ENCODE results near the gene FBXO3.
"Not testable (repeated sequence)": the region's sequence is repeated elsewhere in the genome, so short reads cannot be mapped to it uniquely, and the experiment has no call there.

FBXO3 gene

DNA sequence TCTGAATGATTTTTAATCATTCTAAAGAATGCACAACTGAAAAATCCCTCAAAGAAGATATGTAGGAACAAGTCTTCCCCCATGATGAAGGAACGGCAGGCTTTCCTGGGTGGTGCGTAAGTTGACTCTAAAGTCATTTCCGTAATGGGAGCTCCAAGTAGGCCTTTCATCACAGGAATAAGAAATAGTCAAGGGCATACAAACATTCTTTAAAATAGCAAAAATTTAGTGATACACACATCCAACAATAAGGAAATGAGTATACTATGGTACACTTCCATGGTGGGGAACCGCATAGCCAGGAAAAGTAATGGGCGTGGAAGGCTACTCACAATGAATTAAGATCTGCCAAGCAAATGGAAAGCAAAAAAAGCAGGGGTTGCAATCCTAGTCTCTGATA is 48.8 kb downstream of the FBXO3 start:
- DNase-seq: no peak

DNA sequence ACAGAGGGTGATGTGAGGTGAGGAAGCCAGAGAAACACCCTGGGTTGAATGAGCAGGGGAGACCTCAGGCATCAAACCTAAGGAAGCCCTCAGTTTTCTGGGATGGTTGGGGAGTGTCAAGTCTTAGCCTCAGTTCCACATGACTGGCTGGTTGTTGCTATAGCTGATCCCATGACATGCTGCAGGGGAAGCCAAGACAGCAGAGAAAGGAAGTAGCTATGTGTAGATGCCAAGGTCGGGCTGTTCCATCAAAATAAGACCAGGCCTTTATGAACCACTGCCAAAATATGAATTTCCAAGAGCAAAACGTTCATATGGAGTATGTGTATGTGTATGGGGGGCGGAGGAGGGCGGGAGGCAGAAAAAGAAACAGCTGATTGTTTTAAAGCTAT is 49.7 kb downstream of the FBXO3 start:
- no peak for DNase-seq

DNA sequence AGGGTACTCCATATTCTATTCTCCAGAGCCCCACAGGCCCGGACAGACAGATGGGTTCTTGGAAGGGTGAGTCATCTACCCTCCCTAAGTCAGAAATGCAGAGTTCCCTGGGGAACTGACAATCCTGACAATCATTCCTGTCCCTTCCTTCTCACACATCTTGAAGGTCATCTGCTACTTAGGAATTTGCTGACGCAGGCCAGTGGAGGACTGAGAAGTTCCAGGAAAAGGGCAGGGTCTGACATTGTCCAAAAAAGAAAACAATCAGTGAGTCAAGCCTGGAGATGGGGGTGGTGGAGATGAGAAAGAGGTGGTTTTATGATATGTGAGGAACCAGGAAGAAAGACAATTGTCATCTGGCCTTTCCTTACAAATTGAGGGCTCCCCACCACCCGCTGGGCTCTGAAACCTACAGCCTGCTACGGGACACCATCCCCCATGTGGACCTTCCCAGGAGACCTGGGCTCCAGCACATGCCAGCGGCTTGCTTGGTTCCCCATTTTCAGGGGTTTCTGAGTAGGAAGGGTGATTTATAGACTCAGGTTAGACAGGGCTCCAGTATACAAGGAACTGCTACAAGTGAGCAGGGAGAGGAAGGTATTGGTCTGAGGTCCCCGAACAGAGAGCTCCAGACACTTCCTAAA is 51.0 kb downstream of the FBXO3 start:
- no peak for DNase-seq

DNA sequence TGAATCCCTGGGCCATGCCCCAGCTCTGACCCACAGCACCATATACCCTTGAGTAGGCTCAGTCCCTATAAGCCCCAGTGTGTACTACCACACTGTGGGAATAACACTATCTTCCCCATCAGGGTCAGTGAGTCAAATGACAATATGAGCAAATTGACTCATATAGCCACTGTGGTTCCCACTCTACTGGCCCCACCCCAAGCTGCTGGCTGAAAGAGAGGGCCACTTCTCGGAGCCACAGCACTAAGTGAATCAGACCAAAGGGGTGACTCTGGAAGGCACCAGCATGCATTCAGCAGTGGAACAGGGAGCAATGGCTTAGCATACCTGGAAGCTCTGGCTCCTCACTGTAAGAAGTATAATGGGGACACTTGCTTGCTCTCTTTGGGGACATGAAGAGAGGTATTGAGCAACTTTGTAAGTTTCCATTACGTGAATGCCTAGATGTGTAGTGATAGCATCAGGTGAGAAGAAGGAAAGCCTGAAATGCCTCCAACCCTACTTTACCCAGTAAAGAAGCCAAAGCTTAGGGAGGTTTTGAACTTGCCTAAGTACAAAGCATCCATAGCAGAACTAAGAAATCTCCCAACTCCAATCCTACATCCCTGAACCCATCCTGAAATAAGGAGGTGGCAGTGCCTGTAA is 51.6 kb downstream of the FBXO3 start:
- DNase-seq: peak; percentile 76

DNA sequence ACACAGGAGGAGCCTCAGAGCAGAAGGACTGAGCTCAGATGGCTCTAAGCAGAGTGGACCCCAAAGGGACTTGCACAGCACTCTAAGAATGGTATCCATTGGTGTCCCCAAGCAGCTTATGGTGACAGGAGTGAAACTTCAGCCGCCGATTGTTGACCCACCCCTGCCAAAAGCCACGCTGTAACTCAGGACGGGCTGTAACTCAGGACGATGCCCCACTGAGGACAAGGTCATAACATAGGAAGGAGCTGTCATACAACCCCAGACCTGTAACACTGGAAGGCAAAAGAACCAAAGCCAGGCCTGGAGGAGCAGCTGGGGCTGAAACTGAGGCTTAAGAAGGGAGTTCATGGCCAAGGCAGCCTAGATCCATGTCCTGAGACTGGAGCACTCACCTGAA is 52.3 kb downstream of the FBXO3 start:
- DNase-seq: no peak

DNA sequence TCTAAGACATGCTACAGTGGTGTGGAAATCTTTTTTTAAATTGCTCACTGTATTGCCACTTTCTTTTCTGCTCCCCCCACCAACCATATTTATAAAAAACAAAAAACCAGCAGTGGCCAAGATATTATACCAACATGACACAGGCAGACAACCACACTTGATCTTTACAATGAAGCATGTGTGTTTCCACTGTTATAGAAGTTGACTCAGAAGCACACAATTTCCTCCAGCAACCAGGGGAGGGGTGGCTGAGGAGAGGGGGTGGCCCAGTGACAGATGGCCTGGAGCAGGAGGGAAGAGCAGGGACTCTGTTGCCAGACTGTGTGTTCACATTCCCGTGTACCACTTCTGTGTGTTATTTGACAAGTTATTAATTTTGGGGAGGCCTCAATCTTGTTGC is 52.9 kb downstream of the FBXO3 start:
- no peak for DNase-seq

DNA sequence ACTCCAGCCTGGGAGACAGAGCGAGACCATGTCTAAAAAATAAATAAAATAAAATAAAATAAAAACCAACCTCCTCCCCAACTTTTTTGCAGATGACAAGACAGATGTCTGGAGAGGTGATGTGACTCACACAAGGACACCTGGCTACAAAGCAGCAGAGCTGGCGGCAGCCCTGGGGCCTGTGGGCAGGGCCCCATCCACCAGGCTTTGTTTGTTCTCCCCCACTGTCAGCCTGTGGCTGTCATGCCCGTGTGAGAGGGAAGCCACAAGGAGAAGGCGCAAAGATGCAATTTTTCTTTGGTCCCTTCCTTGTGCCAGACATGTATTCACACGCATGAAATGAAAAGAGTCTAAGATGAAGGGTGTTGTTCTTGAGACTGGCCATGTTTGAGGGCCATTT is 54.7 kb downstream of the FBXO3 start:
- no peak for DNase-seq

DNA sequence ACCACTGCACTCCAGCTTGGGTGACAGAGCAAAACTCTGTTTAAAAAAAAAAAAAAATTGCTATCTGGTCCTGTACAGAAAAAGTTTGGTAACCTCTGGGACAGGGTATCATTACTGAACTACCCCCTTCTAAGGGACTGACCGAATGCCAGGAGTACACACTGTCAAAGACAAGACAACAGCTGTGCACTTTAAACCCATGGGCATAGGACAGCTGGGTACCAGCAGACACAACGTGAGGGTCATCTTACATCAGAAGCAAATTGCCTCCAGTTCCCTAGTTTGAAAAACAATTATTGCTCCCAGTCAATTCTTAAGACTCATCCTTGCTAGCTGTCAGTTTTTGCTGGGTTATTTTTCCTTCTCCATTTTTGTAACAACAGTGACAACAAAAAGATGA is 55.9 kb downstream of the FBXO3 start:
- no peak for DNase-seq

DNA sequence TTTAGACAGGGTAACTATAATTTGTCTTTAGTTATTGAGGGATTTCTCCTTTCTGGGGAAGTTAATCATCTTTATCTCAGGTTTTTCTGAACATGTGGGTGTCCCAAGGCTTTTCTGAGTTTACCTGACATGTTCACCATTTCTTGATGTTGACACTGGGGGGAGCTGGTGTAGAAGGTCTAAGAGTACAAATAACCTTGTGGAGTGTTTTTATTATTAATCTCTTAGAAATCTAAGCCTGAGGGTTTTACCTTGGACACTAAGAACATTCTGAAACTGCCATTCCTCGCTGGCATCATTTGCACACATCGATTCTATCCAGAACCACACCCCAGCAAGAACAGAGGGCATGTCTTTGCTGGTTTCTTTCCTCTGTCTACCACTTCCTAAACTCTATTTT is 58.1 kb downstream of the FBXO3 start:
- no peak for DNase-seq

DNA sequence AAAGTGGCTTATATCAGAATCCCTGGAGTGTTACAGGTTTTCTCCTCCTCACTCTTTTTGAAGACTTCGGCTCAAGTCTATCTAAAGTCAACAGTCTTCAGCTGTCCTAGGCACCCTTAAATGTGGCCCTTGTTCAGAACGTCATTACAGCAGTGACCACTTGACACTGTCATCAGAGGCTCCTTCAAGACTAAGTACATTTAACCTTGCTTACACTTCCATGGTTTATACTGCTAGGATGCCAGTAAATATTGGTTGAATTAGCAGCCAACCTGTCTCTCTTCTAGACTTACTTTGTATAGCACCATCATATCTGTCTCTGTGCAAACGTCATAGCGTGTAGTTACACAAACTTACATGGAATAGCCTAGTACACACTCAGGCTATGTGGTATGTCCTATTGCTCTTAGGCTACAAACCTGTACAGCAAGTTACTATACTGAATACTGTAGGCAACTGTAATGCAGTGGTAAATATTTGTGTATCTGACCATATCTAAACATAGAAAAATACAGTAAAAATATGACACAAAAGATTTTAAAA is 60.4 kb downstream of the FBXO3 start:
- no peak for DNase-seq

DNA sequence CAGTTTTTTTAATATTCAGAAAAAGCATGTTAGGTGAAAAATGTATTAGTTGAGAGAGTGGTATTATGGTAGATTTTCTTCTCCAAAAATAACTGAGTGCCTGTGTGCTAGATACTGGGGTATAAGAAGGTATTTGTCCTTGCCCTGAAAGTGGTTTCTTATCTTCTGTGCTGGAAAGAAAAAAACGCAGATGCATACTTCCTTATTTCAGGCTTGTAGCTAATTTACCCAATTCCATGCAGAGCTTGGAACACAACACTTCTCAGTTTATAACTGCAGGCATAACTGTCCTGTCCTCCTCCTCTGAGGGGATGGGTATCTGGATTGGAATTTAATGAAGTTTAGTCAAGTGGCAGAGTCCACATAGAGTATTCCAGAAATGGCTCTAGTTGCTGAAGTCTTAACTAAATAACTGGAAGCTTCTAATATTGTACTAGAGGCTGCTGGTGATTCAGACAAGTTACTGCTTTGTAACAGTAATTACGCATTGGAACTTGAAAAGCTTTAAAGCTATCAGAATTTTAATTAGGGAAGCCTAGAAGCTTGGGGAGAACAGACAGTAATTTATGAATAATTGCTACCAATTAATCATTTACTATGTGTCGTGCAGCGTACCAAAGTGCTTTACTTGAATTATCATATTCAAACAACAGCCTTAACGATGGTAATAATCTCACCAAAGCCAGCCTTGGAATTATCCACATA is 61.0 kb downstream of the FBXO3 start:
- DNase-seq: no peak

DNA sequence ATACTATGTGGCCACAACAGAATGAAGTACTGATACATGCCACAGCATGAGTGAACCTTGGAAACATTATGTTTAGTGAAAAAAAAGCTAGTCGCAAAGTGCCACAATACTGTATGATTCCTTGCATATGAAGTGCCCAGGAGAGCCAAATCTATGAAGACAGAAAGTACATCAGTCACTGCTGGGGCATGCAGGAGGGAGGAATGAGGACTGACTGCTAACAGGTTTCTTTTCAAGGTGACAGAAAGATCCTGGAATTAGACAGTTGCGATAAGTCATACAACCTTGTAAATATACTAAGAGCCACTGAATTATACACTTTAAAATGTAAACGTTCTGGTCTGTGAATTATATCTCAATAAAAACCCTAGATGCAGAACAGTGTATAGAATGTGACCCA is 61.9 kb downstream of the FBXO3 start:
- DNase-seq: no peak

DNA sequence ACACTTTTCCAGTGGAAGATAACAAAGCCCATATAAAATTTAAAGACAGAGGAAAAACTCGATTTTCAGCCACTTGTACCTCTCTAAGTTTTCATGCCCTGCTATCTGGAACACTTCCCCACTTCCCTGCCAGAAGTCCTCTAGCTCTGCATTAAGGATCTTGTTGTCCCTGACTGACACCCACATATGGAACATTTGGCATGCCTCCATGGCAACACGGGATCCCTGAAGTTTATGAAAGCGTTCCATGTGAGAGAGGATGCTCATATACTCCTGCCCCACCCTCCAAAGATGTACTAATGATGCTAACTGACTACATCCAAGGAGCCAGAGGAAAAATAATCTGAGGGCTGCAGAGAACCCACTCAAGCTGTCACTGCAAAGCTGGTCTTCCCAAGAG is 64.9 kb downstream of the FBXO3 start:
- no peak for DNase-seq

DNA sequence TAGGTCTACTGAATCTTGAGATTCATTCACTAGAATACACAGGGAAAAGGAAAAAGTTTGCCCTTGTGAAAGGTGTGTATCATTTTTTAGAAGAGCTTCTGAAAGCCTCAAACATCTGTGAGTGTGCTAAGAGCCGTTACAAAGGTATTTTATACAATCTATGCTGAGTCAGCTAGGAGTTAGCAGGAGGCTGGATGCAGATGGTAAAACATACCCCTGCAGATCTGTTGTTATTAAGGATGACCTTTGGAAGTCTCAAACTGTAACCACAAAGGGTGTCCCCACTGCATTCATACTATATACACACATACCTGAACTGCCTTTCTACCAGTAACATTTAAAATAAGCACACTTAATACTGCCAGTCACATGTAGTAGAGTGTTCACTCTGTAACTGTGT is 65.3 kb downstream of the FBXO3 start:
- DNase-seq: no peak

DNA sequence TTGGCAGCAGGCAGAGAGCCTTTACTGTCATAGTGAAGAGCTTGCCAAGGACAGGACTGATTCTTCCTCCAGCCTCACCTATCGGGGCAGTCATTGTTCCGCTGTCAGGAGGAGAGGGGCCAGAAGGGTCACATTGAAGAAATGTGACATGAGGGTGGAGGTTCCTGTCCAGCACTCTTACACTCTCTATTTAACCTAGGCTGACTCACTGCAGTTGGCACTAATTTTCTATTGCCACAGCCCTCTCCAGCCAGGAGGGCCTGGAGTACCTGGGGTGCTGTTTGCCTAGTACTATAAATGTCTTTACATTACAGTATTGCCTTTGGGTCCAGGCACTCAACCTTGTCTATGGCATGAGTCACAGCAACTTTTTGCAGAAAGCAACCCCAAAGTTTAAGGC is 66.5 kb downstream of the FBXO3 start:
- not testable (repeated sequence) for DNase-seq

DNA sequence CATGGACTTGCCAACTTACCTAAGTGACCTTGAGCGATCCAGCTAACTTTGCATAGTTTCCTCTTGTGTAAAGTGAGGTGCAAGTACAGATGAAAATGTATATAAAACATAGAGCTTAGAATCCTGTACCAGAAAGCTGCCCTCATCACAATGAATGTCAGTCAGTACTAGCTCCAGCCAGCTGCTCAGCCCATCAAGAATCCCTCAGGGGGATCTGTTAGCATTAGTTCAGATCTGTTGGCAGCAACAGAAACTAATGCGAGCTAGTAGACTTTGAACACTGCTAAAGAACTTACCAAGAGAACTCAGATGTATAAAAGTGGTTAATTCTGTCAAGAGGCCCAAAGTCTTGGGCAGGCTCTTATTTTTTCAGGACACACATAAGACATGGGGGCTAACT is 67.4 kb downstream of the FBXO3 start:
- DNase-seq: no peak

DNA sequence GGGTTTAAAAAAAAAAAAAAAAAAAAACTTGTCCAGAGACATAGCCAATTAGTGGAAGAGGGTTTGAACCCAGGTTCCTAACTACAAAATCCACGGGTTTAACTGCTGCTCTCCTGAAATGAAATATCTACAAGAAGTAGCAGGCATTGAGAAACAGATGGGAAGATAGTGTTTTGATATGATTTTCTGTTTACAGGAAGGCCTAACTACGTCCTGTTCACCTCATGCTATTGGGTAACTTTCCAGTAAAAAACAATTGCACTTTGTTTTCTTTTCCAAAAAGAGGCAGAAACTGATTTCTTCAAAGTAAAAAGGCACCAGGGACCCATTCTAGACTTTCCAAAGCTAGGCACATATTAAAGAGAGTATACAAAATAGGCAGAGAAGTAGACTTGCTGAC is 67.8 kb downstream of the FBXO3 start:
- DNase-seq: no peak

DNA sequence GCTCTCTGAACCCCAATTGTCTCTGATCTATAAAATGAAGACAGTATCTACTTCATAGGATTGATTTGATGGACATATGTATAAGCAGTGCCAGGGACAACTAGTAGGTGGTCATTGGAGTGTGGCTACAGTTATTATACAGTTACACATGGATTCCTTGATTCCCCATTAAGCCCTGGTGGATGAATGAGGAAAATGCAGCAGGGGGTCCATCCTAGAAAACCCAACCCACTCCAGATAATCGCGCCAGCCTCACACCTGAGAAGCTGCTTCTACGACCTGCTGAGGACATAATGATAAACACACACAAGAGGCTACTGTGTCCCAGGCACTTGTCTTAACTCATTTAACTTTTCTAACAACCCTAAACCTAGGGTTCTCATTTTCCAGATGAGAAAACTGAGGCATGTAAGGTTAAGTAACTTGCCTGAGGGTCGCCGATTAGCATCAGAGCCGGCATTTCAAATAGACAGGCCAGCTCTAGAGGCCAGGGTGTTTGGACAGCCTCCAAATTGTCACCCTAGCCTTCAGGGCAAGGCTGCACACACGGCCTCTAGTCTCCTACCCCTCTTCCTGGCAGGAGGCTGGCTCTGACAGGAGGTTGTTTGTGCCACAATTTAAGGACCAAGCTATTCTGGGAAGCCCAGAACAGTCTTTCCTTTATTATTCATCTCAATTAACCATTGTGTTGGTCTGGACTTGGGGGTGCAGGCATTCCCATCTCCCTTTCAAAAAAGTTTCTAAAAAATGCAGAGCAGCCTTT is 69.9 kb downstream of the FBXO3 start:
- DNase-seq: no peak

DNA sequence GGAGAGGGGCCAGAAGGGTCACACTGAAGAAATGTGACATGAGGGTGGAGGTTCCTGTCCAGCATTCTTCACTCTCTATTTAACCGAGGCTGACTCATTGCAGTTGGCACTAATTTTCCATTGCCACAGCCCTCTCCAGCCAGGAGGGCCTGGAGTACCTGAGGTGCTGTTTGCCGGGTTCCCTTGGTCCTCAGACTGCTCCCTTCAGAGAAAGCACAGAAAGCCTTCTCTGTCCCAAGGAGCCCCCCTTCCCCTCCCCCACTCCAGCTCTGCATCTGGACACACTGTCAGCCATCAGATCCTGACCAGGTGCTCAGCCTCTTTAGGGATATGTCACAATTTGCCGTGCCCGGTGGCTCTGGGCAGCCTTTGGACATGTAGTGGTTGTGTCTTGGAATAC is 70.5 kb downstream of the FBXO3 start:
- DNase-seq: no peak

DNA sequence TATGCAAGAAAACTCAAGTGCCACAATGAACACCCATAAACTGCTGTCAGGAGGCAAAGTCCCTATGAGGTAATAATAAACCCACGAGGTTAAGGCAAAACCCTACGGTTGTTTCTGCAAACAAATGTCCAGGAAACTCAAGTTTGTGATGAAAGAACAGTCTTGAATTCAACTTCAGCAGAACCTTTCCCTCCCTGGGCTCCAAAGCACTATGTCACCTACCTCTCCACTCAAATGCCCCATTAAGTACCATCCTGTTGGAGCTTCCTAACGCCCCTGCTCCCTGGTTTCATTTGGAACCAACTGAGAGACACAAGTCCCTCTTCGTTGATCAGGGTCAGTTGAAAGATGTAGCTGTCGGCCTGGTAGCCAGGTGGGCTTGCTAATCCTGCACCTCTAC is 71.1 kb downstream of the FBXO3 start:
- no peak for DNase-seq

DNA sequence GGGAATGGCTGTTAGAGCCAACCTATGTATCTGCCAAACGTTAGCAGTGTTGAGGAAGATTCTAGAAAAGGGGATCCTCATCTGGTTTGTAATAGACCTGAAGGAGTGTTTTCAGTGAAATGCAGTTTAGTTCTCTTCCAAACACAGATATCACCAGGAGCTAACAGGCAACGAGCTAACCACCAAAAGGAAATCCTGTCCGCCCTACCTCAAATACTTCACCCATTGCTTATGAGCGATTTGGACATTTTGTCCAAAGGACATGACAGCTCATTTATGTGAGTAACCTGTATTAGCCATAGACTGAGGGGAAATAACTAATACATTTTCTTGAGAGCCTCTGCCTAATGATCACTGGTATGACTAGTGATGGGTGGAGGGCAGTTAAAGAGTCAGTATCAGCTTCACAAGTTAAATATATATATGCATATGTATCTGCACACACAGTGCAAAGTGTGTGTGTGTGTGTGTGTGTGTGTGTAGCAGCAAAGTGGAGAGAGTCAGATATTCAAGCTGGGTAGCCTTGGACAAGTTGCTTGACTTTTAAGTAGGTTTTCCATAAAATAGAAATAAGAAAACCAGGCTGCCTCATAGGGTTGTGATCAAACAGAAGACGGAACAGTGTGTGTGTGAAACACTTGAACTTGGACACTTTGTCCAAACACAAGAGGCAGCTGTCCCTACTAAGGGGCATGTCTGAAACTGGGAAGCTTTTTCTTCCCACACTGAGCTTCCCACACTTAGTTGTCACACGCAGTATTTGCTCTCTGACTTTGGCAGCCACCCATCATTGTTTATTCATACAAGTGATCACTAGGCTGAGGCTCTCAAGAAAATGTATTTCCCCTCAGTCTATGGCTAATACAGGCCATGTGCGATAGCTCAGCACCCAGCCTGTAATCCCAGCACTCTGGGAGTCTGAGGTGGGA is 72.8 kb downstream of the FBXO3 start:
- DNase-seq: no peak

DNA sequence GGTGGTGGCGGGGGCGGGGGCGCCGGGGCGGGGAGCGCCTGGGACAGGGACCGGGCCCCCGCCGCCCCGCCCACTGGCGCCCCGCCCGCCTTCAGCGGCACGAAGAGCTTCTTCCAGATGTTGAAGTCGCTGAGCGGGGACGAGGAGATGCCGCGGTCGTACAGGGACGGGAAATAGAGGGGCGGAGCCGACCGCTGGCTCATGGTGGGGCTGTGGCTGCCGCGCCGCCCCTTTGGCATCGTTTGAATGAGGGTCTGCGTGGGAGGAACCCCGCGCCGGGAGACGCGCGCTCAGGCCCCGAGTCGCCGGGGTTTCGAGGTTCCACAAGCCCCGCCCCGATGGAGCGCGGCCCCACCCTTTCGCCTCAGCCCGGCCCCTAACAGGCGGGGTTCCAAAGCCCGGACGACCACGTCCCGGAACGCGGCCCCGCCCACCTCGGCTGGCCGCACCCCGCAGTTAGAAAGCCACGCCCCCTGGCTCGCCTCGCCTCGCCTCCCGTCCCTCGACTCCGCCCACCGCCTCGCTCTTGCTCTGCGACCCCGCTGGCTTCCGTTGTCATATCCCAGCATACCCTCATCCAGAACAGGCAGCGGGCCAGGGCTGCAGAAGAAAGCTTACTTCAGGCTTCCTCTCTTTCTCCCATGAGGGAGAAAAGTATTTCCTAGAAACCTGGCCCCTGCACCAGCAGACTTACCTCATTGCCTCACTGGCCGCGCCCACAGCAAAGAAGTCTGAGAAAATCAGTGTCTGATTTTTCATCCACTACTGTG is 73.6 kb downstream of the FBXO3 start, which contains the start of gene C11orf91:
TSS of gene C11orf91 (minus strand) at position 325 of the 770 bp plus-strand sequence. CDS start at position 239, 86 bp downstream.
- DNase-seq: peak; percentile 93
